HG02571 (cell line): ENCODE data around the gene COBL.

Source experiments
- ATAC-seq: cut with Tn5 transposase; IDR thresholded peaks from one replicate; pipeline ENCODE4 v1.9.1; 2021; ENCODE audit warnings: mild to moderate bottlenecking, moderate library complexity; ENCODE audit not compliant: unreplicated experiment

Gene COBL

DNA sequence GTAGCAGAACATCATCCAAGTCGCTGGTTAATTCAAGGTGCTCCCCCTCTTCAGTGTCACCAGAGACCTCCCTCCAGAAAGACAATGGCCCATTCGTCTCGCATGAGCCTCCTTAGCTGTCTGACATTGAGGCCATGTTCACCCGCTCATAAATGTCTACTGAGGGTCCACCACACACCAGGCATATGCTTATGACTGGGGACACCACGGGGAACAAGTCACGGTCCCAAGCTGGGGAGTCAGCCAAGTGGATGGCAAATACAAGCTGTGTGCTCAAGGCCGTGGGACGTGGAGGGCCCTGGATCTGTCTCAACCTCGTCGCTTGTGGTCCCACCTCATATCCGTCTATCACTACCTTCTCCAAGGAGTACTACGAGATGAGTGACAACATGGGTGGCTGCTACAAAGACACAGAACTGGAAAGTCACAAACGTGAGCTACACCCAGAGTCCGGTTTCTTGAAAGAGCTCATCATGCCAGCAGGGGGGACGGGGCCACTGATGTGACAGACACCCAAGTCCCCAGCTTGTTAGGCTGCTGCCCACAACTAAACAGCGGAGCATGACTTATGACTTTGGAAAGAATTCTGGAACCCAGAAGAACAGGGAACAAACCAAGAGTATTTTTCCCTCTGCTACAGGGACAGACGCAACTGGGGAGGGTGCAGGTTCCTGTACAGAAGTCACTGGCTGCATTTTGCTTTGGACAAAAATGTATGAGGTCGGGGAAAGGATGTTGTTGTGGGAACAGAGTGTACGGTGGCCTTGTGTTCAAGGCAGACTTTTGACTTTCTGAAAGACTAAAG is 189.6 kb downstream of the COBL start:
- no peak for ATAC-seq

DNA sequence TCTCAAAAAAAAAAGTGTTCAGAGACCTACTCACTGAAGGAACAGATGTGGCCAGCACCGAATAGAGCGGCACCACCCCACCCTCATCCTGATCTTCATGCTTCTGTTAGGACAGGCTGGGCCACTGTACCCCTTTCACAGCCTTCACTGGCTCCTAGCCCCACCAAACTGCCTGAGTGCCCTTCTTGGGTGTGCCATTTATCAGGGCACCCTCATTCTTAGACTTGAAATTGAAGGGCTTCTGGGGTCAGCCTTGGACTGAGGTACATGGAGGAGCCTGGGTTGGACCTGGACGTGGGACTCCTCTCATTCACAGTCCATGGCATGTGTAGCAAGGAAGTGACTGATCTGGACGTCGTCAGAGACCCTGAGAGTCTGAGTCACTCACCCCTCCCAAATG is 190.3 kb downstream of the COBL start:
- no peak for ATAC-seq

DNA sequence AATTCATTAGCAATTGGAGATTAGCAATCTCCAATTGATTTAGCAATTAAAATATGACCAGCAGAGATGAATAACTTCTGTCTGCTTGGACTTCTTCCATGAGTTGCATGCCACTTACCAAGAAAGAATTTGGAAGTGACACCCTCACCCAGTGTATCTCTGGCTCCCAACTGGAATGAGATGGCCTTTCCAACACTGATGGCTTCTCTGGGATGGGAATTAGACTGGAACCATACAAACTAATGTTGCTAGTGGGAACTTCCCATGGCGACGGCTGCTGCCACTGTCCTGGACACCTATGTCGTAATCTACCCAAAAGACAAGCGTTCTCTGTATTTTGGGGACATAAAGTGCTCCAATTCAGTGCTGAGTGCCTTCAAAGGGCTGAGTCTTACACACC is 192.3 kb downstream of the COBL start:
- ATAC-seq: no peak

DNA sequence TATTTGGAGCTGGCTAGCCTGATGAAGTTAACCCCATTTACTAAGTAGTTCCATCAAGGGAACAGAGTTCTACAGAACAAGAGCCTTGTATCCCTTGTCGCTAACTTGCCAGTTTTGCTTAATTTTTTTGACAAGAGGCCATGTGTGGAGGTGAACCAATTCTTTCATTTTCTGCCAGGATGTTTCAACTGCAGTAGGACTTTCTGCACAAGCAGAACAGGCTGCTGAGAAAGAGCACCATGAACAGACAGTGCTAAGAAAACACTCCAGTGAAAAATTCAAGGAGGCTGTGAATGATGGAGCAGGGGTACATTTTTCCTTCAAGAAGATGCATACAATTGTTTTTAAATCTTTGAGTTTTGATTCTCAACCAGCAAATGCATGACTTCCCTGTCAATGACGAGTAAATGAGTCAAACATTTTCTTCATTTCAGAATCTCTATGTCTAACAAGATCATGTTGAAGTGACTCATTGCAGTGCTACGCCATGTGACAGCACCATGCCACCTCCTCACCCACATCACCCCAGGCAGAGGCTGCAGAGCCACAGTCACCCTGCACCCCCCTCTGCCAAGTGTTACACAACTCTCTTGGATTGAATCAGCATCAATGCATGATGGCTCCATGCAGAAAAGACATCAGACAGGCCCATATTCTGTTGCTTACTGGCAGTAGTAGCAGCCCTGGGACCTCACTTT is 193.1 kb downstream of the COBL start:
- no peak for ATAC-seq

DNA sequence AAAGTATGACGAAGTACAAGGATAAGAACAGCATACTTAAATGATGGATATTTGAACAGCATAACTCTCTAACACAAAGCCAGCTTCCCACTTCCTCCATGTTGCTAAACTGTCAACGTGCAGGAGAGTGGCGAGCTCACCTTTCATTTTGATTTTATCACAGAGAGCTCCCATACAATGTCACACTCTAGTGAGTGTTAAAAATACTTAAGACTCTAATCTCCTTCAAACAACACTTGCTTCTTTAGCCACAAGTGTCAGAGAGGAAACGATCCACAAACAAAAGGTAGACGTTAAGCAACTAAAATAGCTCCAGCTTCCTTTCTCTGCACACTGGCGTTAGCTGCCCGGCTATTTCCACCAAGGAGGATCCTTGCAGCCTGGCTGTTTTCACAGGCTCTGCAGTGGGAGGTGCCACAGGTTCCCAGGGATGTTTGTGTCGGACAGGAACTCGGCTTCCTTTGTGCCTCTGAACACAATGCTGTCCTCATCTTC is 194.6 kb downstream of the COBL start:
- ATAC-seq: no peak

DNA sequence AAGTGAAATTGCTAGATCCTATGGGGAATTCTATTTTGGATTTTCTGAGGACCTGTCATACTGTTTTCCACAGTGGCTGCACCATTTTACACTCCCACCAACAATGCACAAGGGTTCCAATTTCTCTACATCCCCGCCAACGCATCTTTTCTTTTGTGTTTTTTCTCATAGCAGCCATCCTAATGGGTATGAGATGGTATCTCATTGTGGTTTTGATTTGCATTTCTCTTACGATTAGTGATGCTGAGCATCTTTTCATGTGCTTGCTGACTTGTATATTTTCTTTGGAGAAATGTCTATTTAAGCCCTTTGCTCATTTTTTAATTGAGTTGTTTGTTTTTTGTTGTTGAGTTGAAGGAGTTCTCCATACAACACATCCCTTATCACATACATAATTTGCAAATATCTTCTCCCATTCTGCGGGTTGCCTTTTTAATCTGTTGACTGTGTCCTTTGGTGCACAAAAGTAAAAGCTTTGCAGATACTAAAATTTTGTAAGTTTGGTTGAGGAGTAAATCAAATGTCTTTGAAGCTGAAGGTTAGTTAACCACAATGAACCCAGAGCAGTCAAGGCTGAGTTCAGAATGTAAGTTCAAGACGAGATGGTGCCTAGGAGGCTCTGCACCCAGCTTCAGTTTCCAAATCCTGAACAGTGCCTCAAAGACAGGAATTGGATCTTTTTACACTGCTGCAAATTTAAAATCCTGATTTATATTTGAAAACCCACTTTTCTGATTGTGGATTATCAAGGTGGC is 195.4 kb downstream of the COBL start:
- no peak for ATAC-seq

DNA sequence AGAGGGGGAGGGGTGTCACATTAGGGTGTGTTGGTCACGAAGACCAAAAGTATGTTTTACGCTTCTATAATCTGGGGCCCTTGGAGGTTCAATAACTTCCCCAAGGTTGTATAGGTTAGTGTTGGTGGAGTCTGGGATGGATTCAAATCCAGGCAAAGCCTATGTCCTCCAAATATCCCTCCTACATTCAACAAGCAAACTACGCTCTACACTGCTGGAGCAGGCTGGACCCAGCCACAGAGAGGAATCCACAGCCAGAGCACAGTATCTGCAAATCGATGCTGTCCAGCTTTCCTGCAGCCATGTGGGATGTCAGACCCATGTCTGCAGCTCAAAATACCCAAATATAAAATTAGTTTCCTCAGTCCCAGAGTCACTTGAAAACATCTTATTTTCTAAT is 198.0 kb downstream of the COBL start:
- ATAC-seq: no peak

DNA sequence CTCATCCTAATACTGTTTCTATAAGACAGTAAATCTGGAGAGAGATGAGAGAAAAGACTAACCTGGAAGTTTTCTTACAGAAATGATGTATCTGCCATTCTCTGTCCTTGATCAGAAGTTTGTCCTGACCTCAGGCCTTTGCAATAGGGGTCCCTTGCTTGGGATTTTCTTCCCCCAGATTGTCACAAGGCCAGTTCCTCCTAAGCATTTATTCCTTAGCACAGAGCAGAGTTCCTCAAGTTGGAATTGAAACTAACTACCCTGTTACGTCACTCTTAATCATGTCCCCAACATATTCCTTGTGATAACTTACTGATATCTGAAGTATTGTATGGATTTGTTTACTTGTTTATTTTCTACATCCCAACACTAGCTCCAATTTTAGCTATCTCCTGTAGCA is 202.1 kb downstream of the COBL start:
- no peak for ATAC-seq

DNA sequence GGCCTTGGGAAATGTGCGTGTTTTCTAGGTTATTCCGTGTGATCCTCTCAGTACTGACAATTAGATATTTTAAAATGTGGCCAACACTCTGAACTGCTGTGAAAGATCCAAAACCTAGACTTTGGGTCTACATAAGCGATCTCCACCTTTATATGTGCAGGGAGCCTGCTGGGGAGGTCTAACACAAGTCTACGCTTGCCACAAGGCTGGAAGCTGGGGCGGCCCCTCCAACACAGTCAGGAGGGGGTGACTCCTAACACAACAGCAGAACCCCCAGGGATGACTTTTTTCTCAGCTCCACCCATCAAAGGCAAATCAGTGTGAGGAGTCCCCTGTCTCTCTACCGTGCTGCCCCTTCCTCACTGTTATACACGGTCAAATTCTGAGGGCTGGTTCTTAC is 202.6 kb downstream of the COBL start:
- ATAC-seq: no peak

DNA sequence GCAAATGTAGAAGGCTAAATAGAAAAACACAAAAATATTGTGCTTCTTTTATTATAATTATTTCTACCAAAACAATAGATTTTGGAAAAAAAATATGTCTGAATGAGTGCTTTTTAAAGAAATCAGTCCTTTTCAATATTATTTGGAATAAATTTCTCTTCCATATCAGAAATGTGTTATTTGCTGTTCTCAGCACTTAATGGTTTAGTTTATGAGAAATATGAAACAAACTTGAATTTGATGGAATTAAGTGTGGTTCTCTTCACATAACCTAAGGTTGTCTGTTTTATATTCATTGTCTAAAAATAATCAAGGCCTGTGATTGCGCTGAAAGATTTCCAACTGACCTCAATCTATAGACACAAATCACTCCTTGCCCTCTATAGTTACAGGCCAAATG is 203.0 kb downstream of the COBL start:
- no peak for ATAC-seq

DNA sequence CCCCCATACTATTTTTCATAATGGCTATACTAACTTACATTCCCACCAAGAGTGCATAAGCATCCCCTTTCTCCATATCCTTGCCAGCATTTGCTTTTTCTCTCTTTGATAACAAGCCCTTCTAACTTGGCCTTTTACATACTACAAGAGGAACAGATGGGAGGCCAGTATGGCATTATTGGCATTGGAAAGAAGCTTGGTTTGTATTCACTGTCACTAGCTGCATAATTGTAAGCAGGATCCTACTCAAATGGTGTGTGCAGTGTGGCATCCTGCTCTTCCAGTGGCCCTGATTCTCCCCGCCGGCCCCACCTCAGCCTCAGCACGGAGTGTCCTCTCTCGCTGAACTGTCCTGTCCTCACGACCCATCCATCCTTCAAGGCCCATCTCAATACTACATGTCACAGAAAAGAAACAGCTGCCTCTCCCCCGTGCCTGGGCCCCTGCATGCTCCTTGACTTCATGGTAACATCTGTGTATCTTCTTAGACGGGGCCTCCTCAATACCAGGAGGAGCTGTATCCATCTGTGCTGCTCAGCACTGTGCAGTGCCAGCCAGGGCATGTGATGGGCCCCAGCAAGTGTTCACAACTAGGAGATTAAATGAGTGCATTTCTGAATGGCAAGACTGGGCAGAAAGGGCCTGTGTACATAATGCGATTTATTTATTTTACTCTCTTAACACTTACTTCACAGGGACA is 205.2 kb downstream of the COBL start:
- ATAC-seq: no peak

DNA sequence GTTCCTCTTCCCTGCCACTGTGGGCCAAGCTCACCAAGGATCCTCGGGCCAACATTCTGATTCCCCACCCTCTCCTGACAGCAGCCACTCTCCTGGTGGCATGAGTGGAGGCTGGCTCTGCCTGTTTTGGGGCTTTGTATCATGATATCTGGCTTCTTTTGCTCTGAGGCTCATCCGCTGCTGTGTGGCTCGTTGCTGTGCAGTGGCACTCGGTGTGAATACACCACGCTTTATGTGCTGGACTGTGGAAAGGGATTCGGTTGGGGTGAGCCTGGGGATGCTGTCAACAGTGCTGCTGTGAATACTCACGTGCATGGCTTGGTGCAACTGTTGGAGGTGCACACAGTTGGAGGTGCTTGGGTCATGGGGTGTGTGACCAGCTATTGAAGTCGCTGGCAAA is 208.5 kb downstream of the COBL start:
- ATAC-seq: no peak

DNA sequence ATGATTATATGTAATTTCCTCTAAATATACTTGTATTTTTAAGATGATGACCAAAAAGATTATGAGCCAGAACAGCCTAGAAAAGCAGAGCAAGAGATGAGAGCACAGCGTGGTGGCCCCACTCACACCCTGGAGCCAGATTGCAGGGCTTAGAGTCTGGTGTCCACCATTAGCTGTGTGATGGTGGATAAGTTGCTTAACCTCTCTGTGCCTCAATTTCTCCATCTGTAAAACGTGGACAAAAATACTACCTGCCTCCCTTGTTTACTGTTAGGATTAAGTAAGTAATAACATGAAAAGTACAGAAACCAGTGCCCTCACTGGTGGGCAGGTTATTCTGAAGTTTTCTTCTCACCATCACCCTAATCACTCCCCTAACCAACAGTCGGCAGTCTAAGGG is 212.3 kb downstream of the COBL start:
- no peak for ATAC-seq

DNA sequence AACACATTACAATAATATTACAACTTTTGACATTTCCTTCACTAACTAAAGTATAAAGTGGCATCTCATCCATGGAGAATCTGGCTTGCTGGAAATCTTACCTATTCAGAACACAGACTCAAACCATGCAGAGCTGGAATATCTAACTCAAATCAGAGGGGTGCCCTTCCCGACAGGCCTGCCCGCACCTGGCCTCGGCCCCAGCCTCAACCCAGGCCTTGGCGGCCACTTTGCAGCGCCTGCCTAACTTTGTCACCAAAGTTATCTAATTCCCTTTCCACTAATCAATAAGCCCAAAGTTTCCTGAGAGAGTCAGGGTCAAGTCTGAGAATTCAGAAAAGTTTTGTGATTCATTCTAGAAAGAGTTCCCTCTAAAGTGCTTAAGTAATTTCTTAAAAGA is 212.9 kb downstream of the COBL start:
- ATAC-seq: no peak

DNA sequence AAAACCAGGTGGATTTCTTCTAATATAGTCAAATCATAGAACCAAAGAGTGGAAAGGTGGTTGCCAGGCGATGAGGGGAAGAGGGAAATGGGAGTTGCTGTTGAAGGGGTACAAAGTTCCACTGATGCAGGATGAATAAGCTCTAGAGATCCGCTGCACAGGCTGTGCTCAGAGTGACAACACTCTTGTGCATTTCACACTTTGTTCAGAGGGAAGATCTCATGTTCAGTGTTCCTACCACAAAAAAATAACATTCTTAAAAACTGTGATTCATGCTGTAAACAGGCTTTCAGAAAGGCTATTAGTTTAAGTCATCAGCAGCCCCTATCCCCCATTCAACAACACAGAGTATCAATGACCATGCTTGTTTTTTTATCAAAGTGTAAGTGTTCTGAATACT is 213.8 kb downstream of the COBL start:
- no peak for ATAC-seq

DNA sequence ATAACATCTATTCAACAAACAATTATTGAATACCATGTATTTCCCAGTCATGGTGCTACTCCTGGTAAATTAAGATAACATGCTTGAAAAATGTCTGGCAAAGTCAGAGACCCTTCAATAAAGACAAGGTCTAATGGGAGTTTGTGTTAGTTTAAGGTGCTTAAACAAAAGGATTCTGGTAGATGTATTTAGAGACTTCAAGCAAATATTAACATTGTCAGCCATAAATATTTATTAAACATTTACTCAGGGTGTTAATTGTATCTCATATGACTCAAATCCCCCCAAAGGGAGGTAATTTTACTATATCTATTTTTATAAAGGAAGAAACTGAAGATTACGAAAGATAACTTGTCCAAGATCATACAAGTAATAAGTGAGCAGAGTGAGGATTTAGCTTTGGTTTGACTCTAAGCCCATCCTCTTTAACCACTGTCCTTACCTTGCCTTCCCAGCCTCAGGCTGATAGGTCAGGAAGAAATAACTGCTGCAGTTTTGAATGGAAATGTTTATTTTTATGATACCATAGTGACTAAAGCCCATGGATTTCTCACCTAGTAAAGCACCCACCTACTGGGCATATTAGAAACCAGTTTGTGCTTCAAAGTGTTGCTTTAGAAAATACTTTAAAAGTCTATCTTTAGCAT is 215.4 kb downstream of the COBL start:
- no peak for ATAC-seq

DNA sequence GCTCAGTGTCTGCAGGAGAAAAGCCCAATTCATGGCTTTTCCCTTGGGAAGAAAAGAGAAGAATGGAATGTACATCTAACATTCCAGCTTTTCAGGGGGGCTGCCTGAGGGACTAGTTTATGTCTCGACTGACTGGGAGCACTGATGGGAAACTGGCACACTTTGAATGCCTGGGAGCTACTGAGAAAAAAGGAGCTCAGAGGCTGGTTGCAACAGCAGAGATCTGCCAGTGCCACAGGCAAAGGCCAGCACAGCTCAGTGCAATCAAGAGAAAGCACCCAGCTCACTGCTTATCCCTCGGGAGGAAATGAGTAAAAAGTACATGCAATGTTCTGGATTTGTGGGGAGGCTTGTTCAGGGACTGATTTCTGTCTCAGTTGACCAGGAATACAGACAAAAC is 226.2 kb downstream of the COBL start:
- ATAC-seq: no peak

DNA sequence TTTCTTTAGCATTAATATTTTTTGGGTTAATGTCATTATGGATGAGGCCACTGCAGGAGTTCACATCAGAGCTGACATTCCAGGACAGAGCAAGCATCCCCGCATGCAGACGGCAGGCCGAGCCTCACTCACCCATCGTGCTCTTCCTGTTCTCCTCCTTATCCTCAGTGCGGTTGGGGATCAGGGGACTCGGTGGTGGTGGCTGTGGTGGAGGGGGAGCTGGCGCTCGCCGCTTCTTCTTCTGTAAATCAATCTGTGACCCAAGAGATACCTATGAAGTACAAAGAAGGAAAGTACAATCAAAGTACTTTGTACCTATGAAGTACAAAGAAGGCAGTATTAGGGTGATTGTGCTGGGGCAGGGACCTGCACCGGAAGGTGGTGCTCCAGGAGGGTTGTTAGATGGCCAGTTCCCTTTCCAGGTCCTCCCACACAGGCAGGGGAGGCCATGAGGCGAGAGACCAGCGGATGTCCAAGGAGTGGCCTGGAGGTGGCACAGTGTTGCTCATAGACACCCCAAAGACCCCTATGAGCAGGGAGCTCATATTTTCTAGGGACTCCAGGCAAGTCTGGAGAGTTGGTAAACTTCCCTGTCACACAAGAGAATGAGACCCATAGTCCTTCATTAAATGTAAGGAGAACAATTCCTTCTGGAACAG is 231.4 kb downstream of the COBL start:
- ATAC-seq: no peak

DNA sequence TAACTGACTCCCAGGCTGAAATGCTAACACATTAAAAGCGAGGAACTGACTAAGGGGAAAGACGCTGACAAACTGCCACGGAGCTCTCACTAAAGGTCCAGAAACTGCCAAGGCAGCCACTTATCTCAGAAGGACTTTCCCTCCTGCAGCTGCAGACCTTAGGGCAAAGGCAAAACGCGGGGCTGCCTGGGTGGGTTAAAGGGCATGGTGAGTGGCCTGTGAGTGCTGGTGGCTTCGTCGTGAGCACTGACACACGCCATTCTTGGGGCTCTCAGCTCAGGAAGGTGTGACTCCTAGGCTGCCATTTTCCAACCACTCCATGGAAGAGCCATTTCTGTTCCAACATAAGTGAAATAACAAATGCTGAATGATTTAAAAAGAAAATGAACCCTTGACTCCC is 232.5 kb downstream of the COBL start:
- ATAC-seq: no peak

DNA sequence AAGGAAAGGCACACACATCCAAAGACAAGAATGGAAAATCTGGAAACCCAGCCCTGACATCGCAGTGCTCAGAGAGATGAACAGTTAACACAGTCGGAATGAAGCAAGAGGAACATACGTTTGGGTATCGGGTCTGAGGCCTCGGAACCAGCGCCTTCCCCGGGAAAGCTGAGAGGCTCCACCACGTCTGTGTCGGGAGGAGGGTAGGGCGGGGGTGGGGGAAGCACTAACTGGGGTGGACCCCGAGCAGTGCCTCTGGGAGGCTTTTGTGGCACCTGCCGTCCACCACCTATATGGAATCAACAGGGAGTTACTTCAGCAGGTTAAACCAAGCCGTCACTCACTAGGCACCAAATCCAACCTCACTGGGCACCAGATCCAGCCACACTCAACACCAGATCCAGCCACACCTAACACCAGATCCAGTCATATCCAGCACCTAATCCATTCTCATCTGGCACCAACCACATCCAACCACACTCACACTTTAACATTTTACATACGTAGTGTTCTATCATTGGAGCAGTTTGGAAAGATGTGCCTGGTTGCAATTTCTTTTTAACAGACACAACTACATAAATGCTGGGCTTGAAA is 233.6 kb downstream of the COBL start:
- ATAC-seq: no peak
